OCI-LY3 (cell line): ENCODE results near the gene GBP1.
"Not testable (repeated sequence)": the region's sequence is repeated elsewhere in the genome, so short reads cannot be mapped to it uniquely, and the experiment has no call there.

Experiments
- H2AFZ ChIP-seq: fragments of 200-600, 300-600 bp; shearing (Covaris generic); 2 replicates; pipeline ENCODE4 v1.6.0; 2014; ENCODE audit warnings: antibody characterized with exemption, low read depth, low read length
- H3K27ac ChIP-seq: fragments of 200-600, 300-600 bp; sonication (generic); 2 replicates; pipeline ENCODE4 v1.5.1; 2014; ENCODE audit warnings: mild to moderate bottlenecking, low read length, moderate library complexity, mixed read lengths
- H3K27me3 ChIP-seq: fragments of 200-600, 300-600 bp; sonication (generic); 2 replicates; pipeline ENCODE4 v1.6.1; 2014; ENCODE audit warnings: low read depth, low read length, mixed read lengths
- H3K36me3 ChIP-seq: fragments of 200-600, 300-600 bp; sonication (generic); replicated peaks from 2 replicates; pipeline ENCODE3; 2014; ENCODE audit warnings: low read depth, low read length, mixed read lengths
- H3K4me1 ChIP-seq: fragments of 300-600, 200-600 bp; sonication (generic); 2 replicates; pipeline ENCODE4 v1.6.1; 2014; ENCODE audit warnings: low read length, mixed read lengths
- H3K4me2 ChIP-seq: fragments of 200-600, 300-600 bp; sonication (generic); 2 replicates; pipeline ENCODE4 v1.6.1; 2014; ENCODE audit warnings: low read length, mixed read lengths
- H3K4me3 ChIP-seq: fragments of 300-600, 200-600 bp; sonication (generic); 2 replicates; pipeline ENCODE4 v1.5.1; 2014; ENCODE audit warnings: antibody characterized with exemption, mild to moderate bottlenecking, low read length, moderate library complexity
- H3K79me2 ChIP-seq: fragments of 300-600, 200-600 bp; shearing (Covaris generic); 2 replicates; pipeline ENCODE4 v1.6.1; 2014; ENCODE audit warnings: mild to moderate bottlenecking, low read length, mixed read lengths
- H3K9ac ChIP-seq: fragments of 300-600, 200-600 bp; shearing (Covaris generic); 2 replicates; pipeline ENCODE4 v1.6.0; 2014; ENCODE audit warnings: mild to moderate bottlenecking, low read length, moderate library complexity
- H3K9me3 ChIP-seq: fragments of 200-600, 300-600 bp; shearing (Covaris generic); 2 replicates; pipeline ENCODE4 v1.6.1; 2014; ENCODE audit warnings: low read length, mixed read lengths; ENCODE audit not compliant: insufficient read depth
- H4K20me1 ChIP-seq: fragments of 200-600, 300-600 bp; sonication (generic); 2 replicates; pipeline ENCODE4 v1.6.1; 2016; ENCODE audit warnings: low read length, mixed read lengths; ENCODE audit not compliant: insufficient read depth
- EZH2phosphoT487 ChIP-seq: fragments of 200-600 bp; shearing (Covaris generic); IDR thresholded peaks from 2 replicates; pipeline ENCODE4 v1.6.1; 2018; ENCODE audit warnings: antibody characterized with exemption, mixed run types, low read depth
- TF ChIP-seq, protein P1 (sequence below): fragments of 200-600, 300-600 bp; sonication (generic); IDR thresholded peaks from 2 replicates; pipeline ENCODE4 v1.5.1; 2014; ENCODE audit warnings: antibody characterized with exemption, low read length, low read depth

GBP1 gene

DNA sequence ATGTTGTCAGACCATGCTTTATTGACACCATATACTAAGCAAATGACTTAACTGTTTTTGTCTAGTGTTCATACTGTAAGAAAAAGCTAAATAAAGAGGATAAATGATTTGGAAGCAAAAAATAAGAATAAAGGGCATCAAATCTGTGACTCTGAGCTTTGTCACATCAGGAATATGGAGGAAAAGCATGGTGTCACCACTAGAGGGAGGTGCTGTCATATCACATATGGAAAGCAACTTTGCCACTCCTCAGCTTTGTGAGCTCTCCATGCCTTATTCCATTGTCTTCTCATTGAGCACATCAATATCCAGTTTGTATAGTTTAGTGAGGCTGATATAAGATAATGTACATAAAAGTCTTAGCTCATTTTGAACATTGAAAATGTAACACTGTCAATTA, 20.8 kb upstream of the GBP1 start:
- H3K36me3 ChIP-seq: no peaks in the 10 kb centered on the region

DNA sequence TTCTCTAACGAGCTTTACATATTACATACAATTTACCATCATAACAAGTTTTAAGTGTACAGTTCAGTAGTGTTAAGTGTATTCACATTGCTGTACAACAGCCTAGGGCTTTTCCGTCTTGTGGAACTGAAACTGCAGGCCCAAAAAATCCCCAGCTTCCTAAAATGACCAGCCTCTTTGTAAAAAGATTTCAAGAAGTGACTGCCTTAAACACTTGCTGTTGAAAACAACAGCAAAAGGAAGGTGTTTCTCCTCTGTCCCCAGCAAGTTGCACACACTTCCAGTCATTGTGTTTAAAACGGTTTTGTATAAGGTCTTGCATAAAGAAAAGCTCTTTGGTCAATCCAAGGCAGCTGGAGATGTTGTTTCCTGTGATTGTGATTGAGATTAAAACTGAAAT, 16.0 kb upstream of the GBP1 start:
- Histone ChIP-seq H3K4me3 (peak overlapping the region; percentile 22), H3K79me2 (no peaks in the 10 kb centered on the region), H3K27me3 (no peaks in the 10 kb centered on the region), H3K9me3 (no peaks in the 10 kb centered on the region), H3K36me3 (no peaks in the 10 kb centered on the region), H2AFZ (no peak overlapping the region), H3K9ac (no peak overlapping the region), H4K20me1 (no peaks in the 10 kb centered on the region), H3K4me2 (peak overlapping the region; percentile 64), H3K4me1 (peaks cover 21% of the 10 kb centered on the region), H3K27ac (peak overlapping the region; percentile 74)
- TF ChIP-seq EZH2phosphoT487: no peak
- TF ChIP-seq, protein P1, sequence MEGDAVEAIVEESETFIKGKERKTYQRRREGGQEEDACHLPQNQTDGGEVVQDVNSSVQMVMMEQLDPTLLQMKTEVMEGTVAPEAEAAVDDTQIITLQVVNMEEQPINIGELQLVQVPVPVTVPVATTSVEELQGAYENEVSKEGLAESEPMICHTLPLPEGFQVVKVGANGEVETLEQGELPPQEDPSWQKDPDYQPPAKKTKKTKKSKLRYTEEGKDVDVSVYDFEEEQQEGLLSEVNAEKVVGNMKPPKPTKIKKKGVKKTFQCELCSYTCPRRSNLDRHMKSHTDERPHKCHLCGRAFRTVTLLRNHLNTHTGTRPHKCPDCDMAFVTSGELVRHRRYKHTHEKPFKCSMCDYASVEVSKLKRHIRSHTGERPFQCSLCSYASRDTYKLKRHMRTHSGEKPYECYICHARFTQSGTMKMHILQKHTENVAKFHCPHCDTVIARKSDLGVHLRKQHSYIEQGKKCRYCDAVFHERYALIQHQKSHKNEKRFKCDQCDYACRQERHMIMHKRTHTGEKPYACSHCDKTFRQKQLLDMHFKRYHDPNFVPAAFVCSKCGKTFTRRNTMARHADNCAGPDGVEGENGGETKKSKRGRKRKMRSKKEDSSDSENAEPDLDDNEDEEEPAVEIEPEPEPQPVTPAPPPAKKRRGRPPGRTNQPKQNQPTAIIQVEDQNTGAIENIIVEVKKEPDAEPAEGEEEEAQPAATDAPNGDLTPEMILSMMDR: no peak

More for the DNA sequence above, 20.8 kb upstream of the GBP1 start:
- Histone ChIP-seq H3K4me3 (no peak overlapping the region), H3K4me2 (no peak overlapping the region), H3K9me3 (no peaks in the 10 kb centered on the region), H3K9ac (no peak overlapping the region), H3K79me2 (no peaks in the 10 kb centered on the region), H2AFZ (no peak overlapping the region), H3K4me1 (peaks cover 15% of the 10 kb centered on the region), H3K27ac (no peak overlapping the region), H4K20me1 (no peaks in the 10 kb centered on the region), H3K27me3 (no peaks in the 10 kb centered on the region)
- TF ChIP-seq EZH2phosphoT487: no peak
- TF ChIP-seq, protein P1: peak; percentile 76

DNA sequence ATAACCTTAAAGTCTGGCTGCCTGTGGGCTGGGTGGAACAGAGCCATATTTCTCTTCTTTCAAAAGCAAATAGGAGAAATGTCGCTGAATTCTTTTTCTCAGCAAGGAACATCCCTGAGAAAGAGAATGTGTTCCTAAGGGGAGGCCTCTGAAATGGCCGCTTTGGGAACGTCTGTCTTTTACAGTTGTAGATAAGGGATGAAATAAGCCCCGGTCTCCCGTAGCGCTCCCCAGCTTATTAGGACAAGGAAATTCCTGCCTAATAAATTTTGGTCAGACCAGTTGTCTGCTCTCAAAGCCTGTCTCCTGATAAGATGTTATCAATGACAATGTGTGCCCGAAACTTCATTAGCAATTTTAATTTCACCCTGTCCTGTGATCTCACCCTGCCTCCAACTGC, 15.1 kb upstream of the GBP1 start:
- H3K9me3 ChIP-seq, H3K27me3 ChIP-seq, H3K79me2 ChIP-seq, H3K9ac ChIP-seq, H4K20me1 ChIP-seq, H3K4me3 ChIP-seq, H2AFZ ChIP-seq, H3K36me3 ChIP-seq: not testable (repeated sequence)
- peaks cover 21% of the 10 kb centered on the region for H3K4me1 ChIP-seq
- peak overlapping the region; percentile 64; the same call in 1 of the 2 replicates for H3K4me2 ChIP-seq
- H3K27ac ChIP-seq: peak overlapping the region; percentile 74; the same call in 1 of the 2 replicates

DNA sequence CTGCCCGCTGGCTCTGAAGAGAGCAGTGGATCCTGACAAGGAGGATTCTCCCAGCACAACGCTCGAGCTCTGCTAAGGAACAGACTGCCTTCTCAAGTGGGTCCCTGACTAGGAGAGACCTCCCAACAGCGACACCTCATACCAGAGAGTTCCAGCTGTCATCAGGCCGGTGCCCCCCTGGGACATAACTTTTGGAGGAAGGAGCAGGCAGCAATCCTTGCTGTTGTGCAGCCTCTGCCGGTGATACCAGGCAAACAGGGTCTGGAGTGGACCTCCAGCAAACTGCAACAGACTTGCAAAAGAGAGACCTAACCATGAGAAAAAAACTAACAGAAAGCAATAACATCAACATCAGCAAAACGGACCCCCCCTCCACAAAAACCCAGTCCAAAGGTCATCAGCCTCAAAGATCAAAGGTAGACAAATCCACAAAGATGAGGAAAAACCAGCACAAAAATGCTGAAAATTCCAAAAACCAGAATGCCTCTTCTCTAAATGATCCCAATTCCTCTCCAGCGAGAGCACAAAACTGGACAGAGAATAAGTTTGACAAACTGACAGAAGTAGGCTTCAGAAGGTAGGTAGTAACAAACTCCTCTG, 7.6 kb upstream of the GBP1 start:
- not testable (repeated sequence) for H3K4me1 ChIP-seq, H3K27me3 ChIP-seq, H2AFZ ChIP-seq, H3K4me2 ChIP-seq, H4K20me1 ChIP-seq, H3K9ac ChIP-seq, H3K36me3 ChIP-seq, H3K27ac ChIP-seq, H3K9me3 ChIP-seq, H3K4me3 ChIP-seq, H3K79me2 ChIP-seq

DNA sequence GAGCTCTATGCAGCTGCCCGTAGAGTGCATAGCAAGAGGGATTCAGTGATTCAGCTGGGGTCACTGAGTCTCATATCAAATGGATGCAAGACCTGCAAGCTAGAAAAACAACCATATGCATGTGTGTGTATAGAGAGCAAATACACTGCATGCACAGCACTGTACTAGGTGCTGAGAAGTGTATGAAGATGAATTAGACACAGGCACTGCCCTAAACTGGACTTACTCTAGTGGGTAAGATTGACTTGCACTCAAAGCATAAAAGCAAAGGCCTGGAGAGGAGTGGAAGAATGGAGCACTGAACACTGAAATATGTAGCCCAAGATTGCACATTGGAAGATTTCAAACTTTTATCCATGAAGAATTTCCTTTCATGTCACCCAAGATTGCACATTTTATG, 5.5 kb upstream of the GBP1 start:
- no peaks in the 10 kb centered on the region for H3K79me2 ChIP-seq
- no peak overlapping the region for H3K9ac ChIP-seq
- H2AFZ ChIP-seq: no peak overlapping the region
- no peaks in the 10 kb centered on the region for H3K9me3 ChIP-seq
- H3K4me1 ChIP-seq: peaks cover 2% of the 10 kb centered on the region
- no peaks in the 10 kb centered on the region for H3K36me3 ChIP-seq
- TF ChIP-seq, protein P1: no peak
- TF ChIP-seq EZH2phosphoT487: no peak
- H3K4me2 ChIP-seq: no peak overlapping the region
- H3K27ac ChIP-seq: no peak overlapping the region
- no peak overlapping the region for H3K4me3 ChIP-seq
- no peaks in the 10 kb centered on the region for H3K27me3 ChIP-seq
- no peaks in the 10 kb centered on the region for H4K20me1 ChIP-seq
